Esophagus muscularis mucosa (tissue), 4 donors: ENCODE measurements around the gene KIF12. TPM values are rescaled to one million over a fixed set of nuclear protein-coding genes. Genes with fewer than 3 reads are reported as not detected.

Source experiments
- DNase-seq: peaks from one replicate; pipeline ENCODE4 v3.0.0-alpha.2; 2017; ENCODE audit errors: extremely low spot score
- H3K27ac ChIP-seq, 4 donors: fragments of 200-600 bp; sonication (generic); replicated peaks in 1 of 4; 1 replicate in 3 of 4; 2 replicates in 1 of 4; pipeline ENCODE4 v1.5.1; 2016 to 2019; ENCODE audit warnings: mild to moderate bottlenecking in 1 of 4
- H3K27me3 ChIP-seq, 4 donors: fragments of 200-600 bp; sonication (generic); one replicate each; pipeline versions ENCODE4 v1.5.1 to v1.6.0; 2016 to 2019
- H3K36me3 ChIP-seq, 4 donors: fragments of 200-600 bp; sonication (generic); one replicate each; pipeline ENCODE4 v1.5.1; 2016 to 2019
- H3K4me1 ChIP-seq, 4 donors: fragments of 200-600 bp; sonication (generic); one replicate each; pipeline ENCODE4 v1.5.1; 2016 to 2019
- H3K4me3 ChIP-seq, 4 donors: fragments of 200-600 bp; sonication (generic); 1 replicate in 2 of 4; 2 replicates in 2 of 4; pipeline ENCODE4 v1.5.1; 2016 to 2019; ENCODE audit warnings: mild to moderate bottlenecking in 4 of 4, moderate library complexity in 1 of 4
- H3K9me3 ChIP-seq, 4 donors: fragments of 200-600 bp; sonication (generic); 1 replicate in 3 of 4; 2 replicates in 1 of 4; pipeline ENCODE4 v1.5.1; 2016 to 2019
- CTCF ChIP-seq, 3 experiments: fragments of 200-600 bp in 2 of 3; fragments of 450-650 bp in 1 of 3; sonication (generic) in 2 of 3; IDR thresholded peaks; one replicate each; pipeline ENCODE4 v1.5.1; 2017 to 2019; ENCODE audit warnings: antibody characterized with exemption in 3 of 3, mild to moderate bottlenecking in 2 of 3, moderate library complexity in 1 of 3
- EP300 ChIP-seq: sonication (generic); formaldehyde crosslinking; IDR thresholded peaks from one replicate; pipeline ENCODE4 v1.6.1; 2017; ENCODE audit warnings: antibody characterized with exemption
- POLR2A ChIP-seq: fragments of 450-650 bp; IDR thresholded peaks from one replicate; pipeline ENCODE4 v1.6.1; 2017; ENCODE audit warnings: antibody characterized with exemption, moderate library complexity, mild to moderate bottlenecking, low read depth
- POLR2AphosphoS5 ChIP-seq, 2 donors: sonication (generic); formaldehyde crosslinking; IDR thresholded peaks; one replicate each; pipeline ENCODE4 v1.6.1; 2017; ENCODE audit warnings: antibody characterized with exemption in 2 of 2
- WGBS: methylation state at CpG from one replicate; pipeline ENCODE4 v1.1.5; 2018; 5-methylcytosine and 5-hydroxymethylcytosine counted together
- intact Hi-C: fragments of 100-400 bp; cut with DNase I; formaldehyde crosslinking; loops from one replicate; pipeline ENCODE4 v1.15.1; 2023
- total RNA-seq, 4 donors: library from RNA; depleted of rRNA; stranded (reverse); fragments of >200 nt; gene quantifications; one replicate each; pipeline versions ENCODE4 v1.1.0 to v1.2.1, GENCODE V29; 2016

The KIF12 gene
- total RNA-seq, 4 donors from 2014 or later: not detected

DNA sequence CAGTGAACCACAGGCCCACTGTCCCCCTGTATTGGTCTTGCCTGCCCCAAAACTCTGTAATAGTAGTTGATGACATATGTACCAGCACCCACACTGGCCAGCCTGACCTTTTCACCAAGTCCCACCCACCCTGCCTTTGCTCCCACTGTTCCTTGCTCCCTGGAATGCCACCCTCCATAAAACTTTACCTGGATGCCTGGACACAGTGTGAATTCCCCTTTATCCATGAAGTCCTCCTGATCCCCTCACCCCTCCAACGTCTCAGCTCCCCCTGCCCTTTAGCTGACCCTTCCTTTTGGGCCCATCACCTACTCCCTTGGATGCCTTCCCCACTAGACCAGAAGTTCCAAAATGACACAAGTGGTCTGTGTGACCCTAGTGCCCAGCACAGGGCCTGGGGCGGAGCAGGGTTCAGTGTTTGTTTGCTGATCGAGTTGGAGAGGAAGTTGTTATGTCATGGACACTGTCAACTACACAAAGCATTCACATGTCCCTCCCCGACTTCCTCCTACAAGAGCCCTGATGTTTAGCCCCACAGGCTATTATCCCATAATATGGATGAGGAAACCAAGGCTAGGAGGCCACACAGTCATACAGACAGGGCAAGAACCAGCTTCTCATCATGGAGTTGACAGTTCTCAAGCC, 37.1 kb downstream of the KIF12 start:
- DNase-seq: no peak
- Histone ChIP-seq H3K27ac (no peak overlapping the region), H3K9me3 (no peaks in the 10 kb centered on the region), H3K4me3 (no peak overlapping the region), H3K4me1 (peaks cover 0 to 7% (median 2%) of the 10 kb centered on the region in 4 donors), H3K36me3 (no peaks in the 10 kb centered on the region), H3K27me3 (peaks cover 0 to 28% (median 0%) of the 10 kb centered on the region in 4 donors)
- 71% methylated on average over 4 of the region's 4 CpGs for WGBS
- intact Hi-C loops: no loop called here
- no peak for TF ChIP-seq CTCF (IDR thresholded peaks at IDR 0.05)
- no peak for TF ChIP-seq EP300
- TF ChIP-seq POLR2A: no peak
- no peak for TF ChIP-seq POLR2AphosphoS5 (IDR thresholded peaks at IDR 0.05)

DNA sequence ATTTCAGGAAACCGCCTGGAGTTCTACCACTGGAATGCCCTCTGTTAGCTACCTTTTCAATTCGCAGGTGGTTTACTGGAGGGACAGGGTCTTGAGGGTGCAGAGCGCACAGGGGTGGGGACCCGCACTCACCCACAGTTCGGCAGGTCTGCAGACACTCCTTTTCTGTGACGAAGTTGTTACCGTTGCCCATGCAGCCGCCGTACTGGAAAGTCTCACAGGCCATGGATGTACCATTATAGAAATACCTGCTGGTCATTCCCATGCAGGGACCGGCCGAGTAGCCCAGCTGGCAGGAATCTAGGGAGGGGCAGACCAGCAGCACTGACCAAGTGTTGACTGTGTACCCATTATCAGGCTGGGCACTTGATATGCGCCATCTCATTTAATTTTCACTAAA, 37.8 kb downstream of the KIF12 start:
- WGBS: 92% methylated on average over 4 of the region's 12 CpGs
- intact Hi-C loops: no loop called here

GRCh38 chr9:114060711-114061110, 38.4 kb downstream of the KIF12 start:
- Histone ChIP-seq H3K36me3 (no peaks in the 10 kb centered on the region), H3K9me3 (no peaks in the 10 kb centered on the region), H3K4me3 (no peak overlapping the region), H3K27ac (no peak overlapping the region), H3K27me3 (peaks cover 0 to 24% (median 0%) of the 10 kb centered on the region in 4 donors), H3K4me1 (peaks cover 0 to 7% (median 2%) of the 10 kb centered on the region in 4 donors)
- WGBS: 66% methylated on average over 4 of the region's 9 CpGs
- no peak for TF ChIP-seq POLR2A
- no peak for TF ChIP-seq EP300
- no peak for TF ChIP-seq CTCF (IDR thresholded peaks at IDR 0.05)
- no peak for DNase-seq
- intact Hi-C loops: no loop called here

More for the DNA sequence above, 37.8 kb downstream of the KIF12 start:
- no peak for DNase-seq
- no peak overlapping the region for H3K4me3 ChIP-seq
- TF ChIP-seq POLR2AphosphoS5 (IDR thresholded peaks at IDR 0.05) (no peak), EP300 (no peak), POLR2A (no peak), CTCF (IDR thresholded peaks at IDR 0.05) (no peak)
- peaks cover 0 to 7% (median 2%) of the 10 kb centered on the region in 4 donors for H3K4me1 ChIP-seq
- H3K9me3 ChIP-seq: no peaks in the 10 kb centered on the region
- peaks cover 0 to 28% (median 0%) of the 10 kb centered on the region in 4 donors for H3K27me3 ChIP-seq
- H3K27ac ChIP-seq: no peak overlapping the region
- no peaks in the 10 kb centered on the region for H3K36me3 ChIP-seq

DNA sequence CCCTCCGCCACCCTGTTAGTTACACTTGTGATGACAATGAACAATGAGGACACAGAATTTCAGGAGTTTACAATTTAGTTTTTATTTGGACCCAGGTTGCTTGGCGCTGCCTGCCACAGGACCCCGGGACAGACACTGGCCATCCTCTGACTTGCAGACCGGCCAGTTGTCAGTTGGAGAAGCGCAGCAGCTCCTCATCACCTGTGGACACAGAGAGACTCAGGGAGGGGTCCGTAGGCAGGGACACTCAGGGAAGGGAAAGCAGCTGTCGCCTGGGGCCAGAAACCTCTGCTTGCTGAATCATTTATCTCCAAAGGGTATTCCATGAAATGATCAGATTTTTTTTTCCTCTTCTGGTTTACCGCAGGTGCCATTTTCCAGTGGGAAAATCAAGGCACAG, 39.0 kb downstream of the KIF12 start:
- Histone ChIP-seq H3K36me3 (no peaks in the 10 kb centered on the region), H3K9me3 (no peaks in the 10 kb centered on the region), H3K27ac (no peak overlapping the region), H3K4me1 (peaks cover 0 to 7% (median 2%) of the 10 kb centered on the region in 4 donors), H3K4me3 (no peak overlapping the region), H3K27me3 (peaks cover 0 to 21% (median 0%) of the 10 kb centered on the region in 4 donors)
- 90% methylated on average over 8 of the region's 8 CpGs for WGBS
- intact Hi-C loops: no loop called here
- TF ChIP-seq EP300 (no peak), POLR2AphosphoS5 (IDR thresholded peaks at IDR 0.05) (no peak), POLR2A (no peak), CTCF (IDR thresholded peaks at IDR 0.05) (no peak)
- DNase-seq: no peak
